ENCODE measurements around the gene GRIA3. TPM values are rescaled to one million over a fixed set of nuclear protein-coding genes. Genes with fewer than 3 reads are reported as not detected.

GRIA3 gene
- total RNA-seq, 1 experiment from 2014 or later = not detected

DNA sequence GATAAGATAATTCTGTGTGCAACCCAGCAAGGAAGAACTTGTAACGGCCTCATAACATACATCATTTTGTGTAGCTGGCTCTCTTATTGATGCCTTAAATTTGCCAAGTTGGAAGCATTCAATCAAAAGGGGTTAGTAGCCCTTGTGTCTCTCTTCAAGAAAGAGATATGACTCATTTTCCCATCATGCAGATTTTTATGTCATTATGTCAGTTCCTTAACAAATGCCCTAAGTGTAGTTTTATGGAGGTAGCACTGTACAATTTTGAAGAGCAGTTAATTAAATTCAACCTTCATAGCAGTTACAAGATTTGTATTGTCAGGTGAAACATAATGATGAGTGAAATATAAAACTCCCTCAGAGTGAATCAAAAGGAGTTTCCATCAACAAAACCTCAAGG is 215.6 kb downstream of the GRIA3 start:
- Histone ChIP-seq H2AFZ (no peak overlapping the region), H3K4me1 (replicated peaks; ENCODE audit: insufficient read depth) (no peaks in the 10 kb centered on the region), H3K4me3 (no peak overlapping the region), H3K9me2 (ENCODE audit: insufficient read depth) (no peaks in the 10 kb centered on the region; the same call in none of the 2 replicates), H3K79me2 (ENCODE audit: low read depth) (no peaks in the 10 kb centered on the region), H3K4me2 (no peak overlapping the region), H3K27ac (no peak overlapping the region), H3K36me3 (ENCODE audit: low read depth) (no peaks in the 10 kb centered on the region), H3K27me3 (ENCODE audit: insufficient read depth, low read depth) (no peaks in the 10 kb centered on the region), H4K20me1 (ENCODE audit: insufficient read depth) (no peaks in the 10 kb centered on the region), H3K9me3 (ENCODE audit: insufficient read depth, low read depth) (no peaks in the 10 kb centered on the region), H3F3A (ENCODE audit: insufficient read depth, low read depth) (no peaks in the 10 kb centered on the region)
- TF ChIP-seq EZH2 (IDR thresholded peaks at IDR 0.05; ENCODE audit: low read depth) = no peak
- TF ChIP-seq, protein P1, sequence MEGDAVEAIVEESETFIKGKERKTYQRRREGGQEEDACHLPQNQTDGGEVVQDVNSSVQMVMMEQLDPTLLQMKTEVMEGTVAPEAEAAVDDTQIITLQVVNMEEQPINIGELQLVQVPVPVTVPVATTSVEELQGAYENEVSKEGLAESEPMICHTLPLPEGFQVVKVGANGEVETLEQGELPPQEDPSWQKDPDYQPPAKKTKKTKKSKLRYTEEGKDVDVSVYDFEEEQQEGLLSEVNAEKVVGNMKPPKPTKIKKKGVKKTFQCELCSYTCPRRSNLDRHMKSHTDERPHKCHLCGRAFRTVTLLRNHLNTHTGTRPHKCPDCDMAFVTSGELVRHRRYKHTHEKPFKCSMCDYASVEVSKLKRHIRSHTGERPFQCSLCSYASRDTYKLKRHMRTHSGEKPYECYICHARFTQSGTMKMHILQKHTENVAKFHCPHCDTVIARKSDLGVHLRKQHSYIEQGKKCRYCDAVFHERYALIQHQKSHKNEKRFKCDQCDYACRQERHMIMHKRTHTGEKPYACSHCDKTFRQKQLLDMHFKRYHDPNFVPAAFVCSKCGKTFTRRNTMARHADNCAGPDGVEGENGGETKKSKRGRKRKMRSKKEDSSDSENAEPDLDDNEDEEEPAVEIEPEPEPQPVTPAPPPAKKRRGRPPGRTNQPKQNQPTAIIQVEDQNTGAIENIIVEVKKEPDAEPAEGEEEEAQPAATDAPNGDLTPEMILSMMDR (conservative IDR thresholded peaks at IDR 0.05) = no peak
- ChIA-PET CTCF (no interaction called here), POLR2A (ENCODE audit: unreplicated experiment) (no interaction called here)
- no TSS peak for BruUV-seq (replicated peaks)
- intact Hi-C loops (cut with micrococcal nuclease; ENCODE audit: unreplicated experiment) = no loop called here
- DNase-seq = no peak

DNA sequence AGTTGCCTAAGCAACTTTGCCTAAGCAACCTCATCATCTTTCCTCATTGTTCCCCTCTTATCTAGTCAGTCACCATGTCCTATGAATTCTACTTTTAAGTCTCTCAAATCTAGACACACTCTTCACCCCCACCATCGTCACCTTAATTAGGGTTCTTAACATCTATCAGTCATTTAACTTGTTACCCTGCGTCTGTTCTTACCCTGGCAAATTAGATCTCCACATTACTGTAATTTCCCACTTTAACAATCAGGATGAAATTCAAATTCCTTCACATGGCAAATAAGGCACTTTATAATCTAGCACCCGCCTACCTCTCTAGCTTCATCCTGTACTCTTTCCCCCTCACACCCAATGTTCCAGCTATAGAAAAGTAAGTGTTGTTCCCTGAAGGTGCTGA is 221.2 kb downstream of the GRIA3 start:
- Histone ChIP-seq H3K9me2 (ENCODE audit: insufficient read depth) (no peaks in the 10 kb centered on the region), H3F3A (ENCODE audit: insufficient read depth, low read depth) (no peaks in the 10 kb centered on the region), H2AFZ (no peak overlapping the region), H3K4me3 (no peak overlapping the region), H3K36me3 (ENCODE audit: low read depth) (no peaks in the 10 kb centered on the region), H3K27ac (no peak overlapping the region), H4K20me1 (ENCODE audit: insufficient read depth) (no peaks in the 10 kb centered on the region), H3K27me3 (ENCODE audit: insufficient read depth, low read depth) (no peaks in the 10 kb centered on the region), H3K79me2 (ENCODE audit: low read depth) (no peaks in the 10 kb centered on the region), H3K4me1 (replicated peaks; ENCODE audit: insufficient read depth) (no peaks in the 10 kb centered on the region), H3K4me2 (no peak overlapping the region), H3K9me3 (ENCODE audit: insufficient read depth, low read depth) (no peaks in the 10 kb centered on the region)
- no peak for DNase-seq
- no TSS peak for BruUV-seq (replicated peaks)
- CTCF ChIA-PET = no interaction called here
- intact Hi-C loops (cut with micrococcal nuclease; ENCODE audit: unreplicated experiment) = no loop called here
- POLR2A ChIA-PET (ENCODE audit: unreplicated experiment) = no interaction called here
- no peak for TF ChIP-seq EZH2 (IDR thresholded peaks at IDR 0.05; ENCODE audit: low read depth)
- TF ChIP-seq, protein P1 (conservative IDR thresholded peaks at IDR 0.05) = no peak

DNA sequence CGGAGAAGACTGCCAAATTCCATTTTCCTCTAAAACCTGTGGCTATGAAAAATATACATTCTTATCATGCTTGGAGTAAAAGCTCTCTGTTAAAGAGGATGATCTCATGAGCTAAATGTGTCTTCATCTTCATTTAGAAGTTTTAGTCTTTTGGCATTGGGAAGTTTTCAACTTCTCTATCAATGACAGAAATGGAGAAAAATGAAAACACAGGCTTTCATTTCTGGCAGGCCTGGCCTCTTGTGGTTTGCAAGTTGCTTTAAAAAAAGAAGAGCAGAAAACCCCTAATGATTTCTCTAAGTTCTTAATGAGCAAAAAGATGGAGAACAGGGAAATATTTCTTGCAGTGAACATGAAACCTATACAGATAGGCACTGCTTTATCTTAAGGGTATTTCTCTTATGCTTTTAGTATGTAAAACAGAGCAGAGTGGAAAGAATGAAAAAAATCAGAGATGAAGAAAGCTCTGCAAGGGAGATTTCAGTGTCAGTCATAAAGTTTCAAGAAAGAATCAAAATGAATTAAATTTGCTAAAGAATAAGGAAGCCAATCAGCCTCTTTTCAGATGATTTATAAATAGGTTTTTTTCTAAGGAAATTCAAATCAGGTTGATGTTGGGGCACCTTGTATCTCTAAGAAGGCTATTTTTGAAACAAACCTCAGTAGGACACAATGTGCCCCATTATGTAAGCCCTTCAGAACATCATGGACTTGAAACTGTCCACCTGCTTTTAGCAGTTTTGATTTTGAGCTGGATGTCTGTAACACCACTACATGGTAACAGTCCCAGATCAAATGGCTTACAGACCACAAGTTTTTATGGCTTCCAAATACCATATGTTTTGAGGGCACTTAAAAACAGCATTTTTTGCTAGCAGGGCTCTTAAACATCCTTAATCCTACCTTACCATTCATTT is 225.0 kb downstream of the GRIA3 start:
- Histone ChIP-seq H2AFZ (no peak overlapping the region), H3F3A (ENCODE audit: insufficient read depth, low read depth) (no peaks in the 10 kb centered on the region), H4K20me1 (ENCODE audit: insufficient read depth) (no peaks in the 10 kb centered on the region), H3K4me2 (no peak overlapping the region), H3K9me2 (ENCODE audit: insufficient read depth) (no peaks in the 10 kb centered on the region), H3K4me1 (replicated peaks; ENCODE audit: insufficient read depth) (no peaks in the 10 kb centered on the region), H3K4me3 (no peak overlapping the region), H3K27me3 (ENCODE audit: insufficient read depth, low read depth) (no peaks in the 10 kb centered on the region), H3K79me2 (ENCODE audit: low read depth) (no peaks in the 10 kb centered on the region), H3K36me3 (ENCODE audit: low read depth) (no peaks in the 10 kb centered on the region), H3K9me3 (ENCODE audit: insufficient read depth, low read depth) (no peaks in the 10 kb centered on the region), H3K27ac (no peak overlapping the region)
- BruUV-seq (replicated peaks) = no TSS peak
- ChIA-PET POLR2A (ENCODE audit: unreplicated experiment) (no interaction called here), CTCF (no interaction called here)
- intact Hi-C loops (cut with micrococcal nuclease; ENCODE audit: unreplicated experiment) = no loop called here
- no peak for TF ChIP-seq EZH2 (IDR thresholded peaks at IDR 0.05; ENCODE audit: low read depth)
- TF ChIP-seq, protein P1 (conservative IDR thresholded peaks at IDR 0.05) = no peak
- DNase-seq = no peak

Measured in PC-9 (cell line).